CD14-positive monocyte (primary cell): Measurements from ENCODE around the gene RPTOR. TPM values are rescaled to one million over a fixed set of nuclear protein-coding genes. Genes with fewer than 3 reads are reported as not detected.
A peak's percentile ranks its signal among the peaks of the same experiment; 100 is the strongest.

Experiments
- DNase-seq, 3 donors: peaks; one replicate each; pipeline ENCODE4 v3.0.0-alpha.2; 2011 to 2022
- H2AFZ ChIP-seq: 2 replicates; pipeline ENCODE4 v1.6.0; 2012; ENCODE audit warnings: mild to moderate bottlenecking, low read depth, low read length, inconsistent platforms; ENCODE audit not compliant: insufficient read depth, poor library complexity, severe bottlenecking
- H3K27ac ChIP-seq, 2 donors: 1 replicate in 1 of 2; 2 replicates in 1 of 2; pipeline ENCODE4 v1.5.1; 2012 to 2013; ENCODE audit warnings: low read length in 2 of 2, control low read depth in 1 of 2, inconsistent platforms in 1 of 2, low read depth in 1 of 2, mild to moderate bottlenecking in 1 of 2
- H3K27me3 ChIP-seq, 2 donors: one replicate each; pipeline versions ENCODE4 v1.6.0 to v1.6.1; 2011 to 2013; ENCODE audit warnings: low read length in 2 of 2; ENCODE audit not compliant: control insufficient read depth in 2 of 2, insufficient read depth in 2 of 2
- H3K36me3 ChIP-seq, 2 donors: replicated peaks in 1 of 2; 1 replicate in 1 of 2; 2 replicates in 1 of 2; pipeline versions ENCODE4 v1.5.1 to v1.6.1; 2012 to 2013; ENCODE audit warnings: low read length in 2 of 2, control low read depth in 1 of 2, inconsistent platforms in 1 of 2, mild to moderate bottlenecking in 1 of 2; ENCODE audit not compliant: insufficient read depth in 2 of 2, control insufficient read depth in 1 of 2
- H3K4me1 ChIP-seq, 2 donors: 1 replicate in 1 of 2; 2 replicates in 1 of 2; pipeline versions ENCODE4 v1.5.1 to v1.6.1; 2012 to 2013; ENCODE audit warnings: low read length in 2 of 2, control low read depth in 1 of 2, inconsistent platforms in 1 of 2, mild to moderate bottlenecking in 1 of 2, moderate library complexity in 1 of 2; ENCODE audit not compliant: insufficient read depth in 2 of 2, control insufficient read depth in 1 of 2
- H3K4me2 ChIP-seq: replicated peaks from 2 replicates; pipeline ENCODE3; 2012; ENCODE audit warnings: low read length, moderate library complexity, mild to moderate bottlenecking; ENCODE audit not compliant: poor library complexity, severe bottlenecking; ENCODE audit errors: extremely low read depth
- H3K4me3 ChIP-seq, 3 experiments: fragments of 200-600 bp in 1 of 3; sonication (generic) in 1 of 3; replicated peaks in 1 of 3; 1 replicate in 2 of 3; 2 replicates in 1 of 3; pipeline ENCODE4 v1.5.1; 2011 to 2013; ENCODE audit warnings: low read length in 3 of 3, mild to moderate bottlenecking in 3 of 3, control low read depth in 2 of 3, low read depth in 2 of 3, inconsistent platforms in 1 of 3, moderate library complexity in 1 of 3
- H3K79me2 ChIP-seq: 2 replicates; pipeline ENCODE4 v1.6.0; 2012; ENCODE audit warnings: mild to moderate bottlenecking, control low read depth, inconsistent platforms, low read length, moderate library complexity; ENCODE audit not compliant: insufficient read depth
- H3K9ac ChIP-seq: 2 replicates; pipeline ENCODE4 v1.6.0; 2017; ENCODE audit warnings: low read length, mild to moderate bottlenecking; ENCODE audit not compliant: insufficient read depth, poor library complexity, severe bottlenecking
- H3K9me3 ChIP-seq, 2 donors: replicated peaks in 1 of 2; 1 replicate in 1 of 2; 2 replicates in 1 of 2; pipeline versions ENCODE4 v1.5.1 to v1.6.1; 2012 to 2013; ENCODE audit warnings: low read length in 2 of 2, control low read depth in 1 of 2; ENCODE audit not compliant: control insufficient read depth in 1 of 2, insufficient read depth in 1 of 2
- H4K20me1 ChIP-seq: 2 replicates; pipeline ENCODE4 v1.6.0; 2012; ENCODE audit warnings: mild to moderate bottlenecking, low read length, control low read depth, moderate library complexity; ENCODE audit not compliant: insufficient read depth
- H3K27ac Mint-ChIP-seq, 7 donors: one replicate each; pipeline ENCODE4 v1.8.0; 2020; ENCODE audit warnings: mild to moderate bottlenecking in 7 of 7, mixed read lengths in 7 of 7, moderate library complexity in 6 of 7, inconsistent platforms in 2 of 7
- H3K27me3 Mint-ChIP-seq, 3 donors: one replicate each; pipeline ENCODE4 v1.8.0; 2021 to 2022; ENCODE audit warnings: low read depth in 3 of 3, mild to moderate bottlenecking in 3 of 3, mixed read lengths in 3 of 3, moderate library complexity in 3 of 3, inconsistent platforms in 1 of 3
- H3K36me3 Mint-ChIP-seq, 2 donors: one replicate each; pipeline ENCODE4 v1.8.0; 2020; ENCODE audit warnings: mixed read lengths in 2 of 2, inconsistent platforms in 1 of 2, mild to moderate bottlenecking in 1 of 2
- H3K4me1 Mint-ChIP-seq: one replicate; pipeline ENCODE4 v1.8.0; 2020; ENCODE audit warnings: mild to moderate bottlenecking, mixed read lengths
- H3K4me3 Mint-ChIP-seq, 2 donors: one replicate each; pipeline ENCODE4 v1.8.0; 2020; ENCODE audit warnings: mild to moderate bottlenecking in 2 of 2, mixed read lengths in 2 of 2, moderate library complexity in 1 of 2
- H3K9me3 Mint-ChIP-seq, 7 donors: one replicate each; pipeline ENCODE4 v1.8.0; 2020 to 2022; ENCODE audit warnings: mixed read lengths in 7 of 7, mild to moderate bottlenecking in 6 of 7, moderate library complexity in 6 of 7, inconsistent platforms in 2 of 7
- WGBS: methylation state at CpG from one replicate; pipeline ENCODE4 v1.1.5; 2013; ENCODE audit warnings: missing lambda C conversion rate; ENCODE audit not compliant: insufficient coverage; 5-methylcytosine and 5-hydroxymethylcytosine counted together
- intact Hi-C, 2 donors: fragments of 100-400 bp; cut with micrococcal nuclease; formaldehyde crosslinking; loops; one replicate each; pipeline versions ENCODE4 v1.15.0 to v1.15.1; 2023
- polyA plus RNA-seq, 3 donors: library from polyadenylated mRNA; depleted of rRNA in 1 of 3; unstranded in 2 of 3; stranded (reverse) in 1 of 3; fragments of 300-500 nt in 2 of 3; fragments of >200 nt in 1 of 3; fragmentation: Illumina TruSeq in 2 of 3; gene quantifications; 1 replicate in 2 of 3; 2 replicates in 1 of 3; pipeline ENCODE4 v1.2.3, GENCODE V29; 2012 to 2021
- TF ChIP-seq, protein P1 (sequence below): fragments of 200-600 bp; IDR thresholded peaks from one replicate; pipeline ENCODE4 v1.8.0; 2022; ENCODE audit warnings: antibody characterized with exemption, mild to moderate bottlenecking

The RPTOR gene
- polyA plus RNA-seq, 3 donors, result 1.1 to 8.7 (median 2.6) TPM

- Mint-ChIP-seq H3K4me3 (no peak overlapping the region), H3K4me1 (peaks cover 27% of the 10 kb centered on the region), H3K27me3 (peaks cover 1 to 5% (median 4%) of the 10 kb centered on the region in 3 donors), H3K36me3 (peaks cover 43 to 44% of the 10 kb centered on the region in 2 donors), H3K9me3 (peaks cover 6 to 19% (median 14%) of the 10 kb centered on the region in 7 donors), H3K27ac (peak overlapping the region in 2 of 7 donors; percentile 21 to 68)
- no peak overlapping the region for H3K4me2 ChIP-seq
- H3K36me3 ChIP-seq, result peaks cover 2 to 14% of the 10 kb centered on the region in 2 donors
- no peaks in the 10 kb centered on the region for H3K27me3 ChIP-seq
- no peaks in the 10 kb centered on the region for H4K20me1 ChIP-seq
- H3K27ac ChIP-seq, result no peak overlapping the region
- peaks cover 9 to 12% of the 10 kb centered on the region in 2 donors for H3K9me3 ChIP-seq
- peaks cover 20 to 38% of the 10 kb centered on the region in 2 donors for H3K4me1 ChIP-seq
- H3K79me2 ChIP-seq, result no peaks in the 10 kb centered on the region
- intact Hi-C loops, result no loop called here
- TF ChIP-seq, protein P1, sequence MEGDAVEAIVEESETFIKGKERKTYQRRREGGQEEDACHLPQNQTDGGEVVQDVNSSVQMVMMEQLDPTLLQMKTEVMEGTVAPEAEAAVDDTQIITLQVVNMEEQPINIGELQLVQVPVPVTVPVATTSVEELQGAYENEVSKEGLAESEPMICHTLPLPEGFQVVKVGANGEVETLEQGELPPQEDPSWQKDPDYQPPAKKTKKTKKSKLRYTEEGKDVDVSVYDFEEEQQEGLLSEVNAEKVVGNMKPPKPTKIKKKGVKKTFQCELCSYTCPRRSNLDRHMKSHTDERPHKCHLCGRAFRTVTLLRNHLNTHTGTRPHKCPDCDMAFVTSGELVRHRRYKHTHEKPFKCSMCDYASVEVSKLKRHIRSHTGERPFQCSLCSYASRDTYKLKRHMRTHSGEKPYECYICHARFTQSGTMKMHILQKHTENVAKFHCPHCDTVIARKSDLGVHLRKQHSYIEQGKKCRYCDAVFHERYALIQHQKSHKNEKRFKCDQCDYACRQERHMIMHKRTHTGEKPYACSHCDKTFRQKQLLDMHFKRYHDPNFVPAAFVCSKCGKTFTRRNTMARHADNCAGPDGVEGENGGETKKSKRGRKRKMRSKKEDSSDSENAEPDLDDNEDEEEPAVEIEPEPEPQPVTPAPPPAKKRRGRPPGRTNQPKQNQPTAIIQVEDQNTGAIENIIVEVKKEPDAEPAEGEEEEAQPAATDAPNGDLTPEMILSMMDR, result no peak
- no peak overlapping the region for H2AFZ ChIP-seq
- no peak overlapping the region for H3K9ac ChIP-seq
- no peak for DNase-seq
- 90% methylated on average over 7 of the region's 10 CpGs for WGBS
- H3K4me3 ChIP-seq, result no peak overlapping the region
Observed at GRCh38 chr17:80817861-80818260, 273.2 kb downstream of the RPTOR start.

DNA sequence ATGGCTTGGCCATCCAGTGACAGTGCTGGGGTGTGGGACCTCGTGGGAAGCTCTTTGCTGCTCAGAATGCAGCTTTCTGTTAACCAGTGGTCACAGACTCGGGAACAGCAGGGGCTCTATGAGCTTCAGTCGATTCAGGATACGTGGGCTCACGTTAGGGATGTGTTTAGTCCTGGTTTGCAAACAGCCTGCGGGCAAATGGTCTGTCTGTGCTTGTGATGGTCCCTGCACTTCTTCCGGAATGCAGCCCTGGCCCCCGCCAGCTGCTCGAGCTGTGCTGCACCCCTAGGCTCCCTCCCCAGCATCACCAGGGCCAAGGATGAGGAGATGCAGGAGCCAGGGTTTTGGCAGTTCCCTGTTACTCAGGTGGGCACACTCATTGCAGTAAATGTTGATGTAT, 274.2 kb downstream of the RPTOR start:
- no peak for DNase-seq
- Histone ChIP-seq H2AFZ (no peak overlapping the region), H3K36me3 (peaks cover 10 to 24% of the 10 kb centered on the region in 2 donors), H4K20me1 (no peaks in the 10 kb centered on the region), H3K27ac (peak overlapping the region in 1 of 2 donors; percentile 52), H3K4me3 (no peak overlapping the region), H3K9ac (no peak overlapping the region), H3K4me1 (peaks cover 20 to 38% of the 10 kb centered on the region in 2 donors), H3K9me3 (peaks cover 9 to 12% of the 10 kb centered on the region in 2 donors), H3K4me2 (no peak overlapping the region), H3K79me2 (no peaks in the 10 kb centered on the region), H3K27me3 (no peaks in the 10 kb centered on the region)
- WGBS, result 89% methylated on average over 6 of the region's 9 CpGs
- peaks cover 49 to 52% of the 10 kb centered on the region in 2 donors for H3K36me3 Mint-ChIP-seq
- peaks cover 6 to 19% (median 14%) of the 10 kb centered on the region in 7 donors for H3K9me3 Mint-ChIP-seq
- H3K4me1 Mint-ChIP-seq, result peaks cover 27% of the 10 kb centered on the region
- H3K4me3 Mint-ChIP-seq, result no peak overlapping the region
- intact Hi-C loops, result no loop called here
- TF ChIP-seq, protein P1, result no peak
- peak overlapping the region; percentile 10 to 88 (median 86) for H3K27ac Mint-ChIP-seq
- H3K27me3 Mint-ChIP-seq, result peaks cover 1 to 5% (median 4%) of the 10 kb centered on the region in 3 donors
